SK-N-SH (cell line): ENCODE results near the gene ZNF688.

Experiments
- NRF1 ChIP-seq: IDR thresholded peaks from 2 replicates; pipeline ENCODE4 v1.6.1; 2012; ENCODE audit warnings: low read depth, mild to moderate bottlenecking, low read length
- REST ChIP-seq: IDR thresholded peaks from 2 replicates; pipeline ENCODE4 v1.6.1; 2012; ENCODE audit warnings: mild to moderate bottlenecking, low read depth, low read length, moderate library complexity
- RFX5 ChIP-seq: IDR thresholded peaks from 2 replicates; pipeline ENCODE4 v1.6.1; 2012; ENCODE audit warnings: mild to moderate bottlenecking, improper control_type of control experiment, low read length
- SIN3A ChIP-seq: IDR thresholded peaks from 2 replicates; pipeline ENCODE4 v1.6.1; 2012; ENCODE audit warnings: low read depth, mild to moderate bottlenecking, low read length, moderate library complexity, borderline replicate concordance
- TEAD4 ChIP-seq: IDR thresholded peaks from 2 replicates; pipeline ENCODE4 v1.4.0; 2012; ENCODE audit warnings: mild to moderate bottlenecking, borderline replicate concordance; ENCODE audit not compliant: insufficient read depth

GRCh38 chr16:30553393-30553899, 18.1 kb downstream of the ZNF688 start:
- TF ChIP-seq TEAD4 (no peak), SIN3A (no peak), REST (no peak), RFX5 (no peak), NRF1 (no peak)
